Right ventricle myocardium superior (tissue), 1 donor: Measurements from ENCODE around the gene TP53I13. TPM values are rescaled to one million over a fixed set of nuclear protein-coding genes. Genes with fewer than 3 reads are reported as not detected.

Source experiments
- ATAC-seq: fragments of 200-7000 bp; cut with Tn5 transposase; one replicate; pipeline ENCODE4 v1.9.1; 2020; ENCODE audit warnings: mild to moderate bottlenecking; ENCODE audit not compliant: poor library complexity
- DNase-seq: peaks from one replicate; pipeline ENCODE4 v3.0.0-alpha.2; 2020
- intact Hi-C: fragments of 100-400 bp; cut with DNase I; formaldehyde crosslinking; loops from one replicate; pipeline ENCODE4 v1.11.2; 2022
- total RNA-seq: library from RNA; stranded (reverse); fragmentation: NEBNext Ultra II Directional; extraction: Animal tissue kit (Norgen Biotek cat#: 25700); gene quantifications from one replicate; pipeline ENCODE4 v1.2.1, GENCODE V29; 2021
- donor health status: DM: no; HTN: yes; CAD: no; lungs with severe emphysema.

TP53I13 gene
- total RNA-seq, 1 donor from 2014 or later: 39.2 TPM

GRCh38 chr17:29565643-29566472 lies 2.6 kb upstream of the TP53I13 start:
- DNase-seq: peak; percentile 71
- intact Hi-C loops: no loop called here

GRCh38 chr17:29566473-29567303 lies 1.8 kb upstream of the TP53I13 start, which contains the start of gene ABHD15:
TSS of gene ABHD15 (minus strand) at chr17:29567037. CDS start at chr17:29566966, 71 bp downstream.
- ATAC-seq (peak; percentile 59), DNase-seq (peak; percentile 85)
- intact Hi-C loops: no loop called here

More at GRCh38 chr17:29565643-29566472, 2.6 kb upstream of the TP53I13 start:
- ATAC-seq: no peak

- DNase-seq: no peak
- peak; percentile 18 for ATAC-seq
Measured at GRCh38 chr17:29567304-29567553, 1.3 kb upstream of the TP53I13 start.

GRCh38 chr17:29567554-29568330 lies 759 bp upstream of the TP53I13 start:
- DNase-seq (peak; percentile 83), ATAC-seq (peak; percentile 54)
- intact Hi-C loops: no loop called here

More at GRCh38 chr17:29567304-29567553, 1.3 kb upstream of the TP53I13 start:
- intact Hi-C loops: no loop called here

GRCh38 chr17:29569245-29569950 lies 897 bp downstream of the TP53I13 start:
- DNase-seq (no peak), ATAC-seq (no peak)
- intact Hi-C loops: no loop called here

- ATAC-seq (no peak), DNase-seq (no peak)
Measured at GRCh38 chr17:29570521-29570920, 2.0 kb downstream of the TP53I13 start.

GRCh38 chr17:29571486-29571882 lies 3.0 kb downstream of the TP53I13 start:
- no peak for ATAC-seq
- intact Hi-C loops: no loop called here
- no peak for DNase-seq

More at GRCh38 chr17:29570521-29570920, 2.0 kb downstream of the TP53I13 start:
- intact Hi-C loops: no loop called here

- ATAC-seq (peak; percentile 16), DNase-seq (no peak)
- intact Hi-C loops: no loop called here
Measured at GRCh38 chr17:29571883-29572681, 3.6 kb downstream of the TP53I13 start.

GRCh38 chr17:29572691-29573557 lies 4.4 kb downstream of the TP53I13 start:
- ATAC-seq (peak; percentile 60), DNase-seq (peak; percentile 78)
- intact Hi-C loops: no loop called here

- no peak for DNase-seq
- no peak for ATAC-seq
- intact Hi-C loops: no loop called here
Measured at GRCh38 chr17:29573558-29573869, 5.0 kb downstream of the TP53I13 start.

GRCh38 chr17:29573871-29574731 lies 5.6 kb downstream of the TP53I13 start:
- intact Hi-C loops: no loop called here
- ATAC-seq: no peak
- DNase-seq: no peak

GRCh38 chr17:29574732-29575510 lies 6.4 kb downstream of the TP53I13 start:
- no peak for ATAC-seq
- intact Hi-C loops: no loop called here
- DNase-seq: no peak

- intact Hi-C loops: no loop called here
- ATAC-seq (no peak), DNase-seq (no peak)
Measured at GRCh38 chr17:29575511-29576213, 7.2 kb downstream of the TP53I13 start.

GRCh38 chr17:29576214-29577000 lies 7.9 kb downstream of the TP53I13 start:
- intact Hi-C loops: no loop called here
- no peak for DNase-seq
- no peak for ATAC-seq
